Esophagus muscularis mucosa (tissue), 4 donors: ENCODE measurements around the gene LPCAT1. TPM values are rescaled to one million over a fixed set of nuclear protein-coding genes. Genes with fewer than 3 reads are reported as not detected.
A peak's percentile ranks its signal among the peaks of the same experiment; 100 is the strongest.

ENCODE experiments used
- DNase-seq: peaks from one replicate; pipeline ENCODE4 v3.0.0-alpha.2; 2017; ENCODE audit errors: extremely low spot score
- H3K27ac ChIP-seq, 4 donors: fragments of 200-600 bp; sonication (generic); replicated peaks in 1 of 4; 1 replicate in 3 of 4; 2 replicates in 1 of 4; pipeline ENCODE4 v1.5.1; 2016 to 2019; ENCODE audit warnings: mild to moderate bottlenecking in 1 of 4
- H3K27me3 ChIP-seq, 4 donors: fragments of 200-600 bp; sonication (generic); one replicate each; pipeline versions ENCODE4 v1.5.1 to v1.6.0; 2016 to 2019
- H3K36me3 ChIP-seq, 4 donors: fragments of 200-600 bp; sonication (generic); one replicate each; pipeline ENCODE4 v1.5.1; 2016 to 2019
- H3K4me1 ChIP-seq, 4 donors: fragments of 200-600 bp; sonication (generic); one replicate each; pipeline ENCODE4 v1.5.1; 2016 to 2019
- H3K4me3 ChIP-seq, 4 donors: fragments of 200-600 bp; sonication (generic); 1 replicate in 2 of 4; 2 replicates in 2 of 4; pipeline ENCODE4 v1.5.1; 2016 to 2019; ENCODE audit warnings: mild to moderate bottlenecking in 4 of 4, moderate library complexity in 1 of 4
- H3K9me3 ChIP-seq, 4 donors: fragments of 200-600 bp; sonication (generic); 1 replicate in 3 of 4; 2 replicates in 1 of 4; pipeline ENCODE4 v1.5.1; 2016 to 2019
- EP300 ChIP-seq: sonication (generic); formaldehyde crosslinking; IDR thresholded peaks from one replicate; pipeline ENCODE4 v1.6.1; 2017; ENCODE audit warnings: antibody characterized with exemption
- POLR2A ChIP-seq: fragments of 450-650 bp; IDR thresholded peaks from one replicate; pipeline ENCODE4 v1.6.1; 2017; ENCODE audit warnings: antibody characterized with exemption, moderate library complexity, mild to moderate bottlenecking, low read depth
- POLR2AphosphoS5 ChIP-seq, 2 donors: sonication (generic); formaldehyde crosslinking; IDR thresholded peaks; one replicate each; pipeline ENCODE4 v1.6.1; 2017; ENCODE audit warnings: antibody characterized with exemption in 2 of 2
- WGBS: methylation state at CpG from one replicate; pipeline ENCODE4 v1.1.5; 2018; 5-methylcytosine and 5-hydroxymethylcytosine counted together
- intact Hi-C: fragments of 100-400 bp; cut with DNase I; formaldehyde crosslinking; loops from one replicate; pipeline ENCODE4 v1.15.1; 2023
- total RNA-seq, 4 donors: library from RNA; depleted of rRNA; stranded (reverse); fragments of >200 nt; gene quantifications; one replicate each; pipeline versions ENCODE4 v1.1.0 to v1.2.1, GENCODE V29; 2016
- TF ChIP-seq, protein P1 (sequence below), 3 experiments: fragments of 200-600 bp in 2 of 3; fragments of 450-650 bp in 1 of 3; sonication (generic) in 2 of 3; IDR thresholded peaks; one replicate each; pipeline ENCODE4 v1.5.1; 2017 to 2019; ENCODE audit warnings: antibody characterized with exemption in 3 of 3, mild to moderate bottlenecking in 2 of 3, moderate library complexity in 1 of 3

LPCAT1 gene
- total RNA-seq, 4 donors from 2014 or later = 22.5 to 51.7 (median 35.0) TPM

DNA sequence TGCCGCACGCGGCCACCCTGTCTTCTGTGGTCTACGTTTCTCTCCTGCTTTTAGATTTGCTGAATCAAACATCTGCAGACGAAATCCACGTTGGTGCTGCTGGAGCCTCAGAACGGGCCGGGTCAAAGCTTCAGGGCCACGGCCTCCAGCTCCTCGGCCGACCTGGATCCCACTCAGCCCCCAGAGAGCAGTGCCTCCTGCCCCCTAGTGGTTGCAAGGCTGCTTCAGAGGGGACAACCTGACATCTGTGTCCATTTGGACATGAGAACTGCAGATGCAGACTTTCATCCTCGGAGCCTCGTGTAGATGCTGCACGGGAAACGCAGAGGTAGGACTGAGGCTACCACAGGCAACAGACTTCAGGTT is 55.5 kb downstream of the LPCAT1 start:
- no peak overlapping the region for H3K27ac ChIP-seq
- no peaks in the 10 kb centered on the region for H3K9me3 ChIP-seq
- TF ChIP-seq POLR2AphosphoS5 (IDR thresholded peaks at IDR 0.05) = no peak
- TF ChIP-seq, protein P1, sequence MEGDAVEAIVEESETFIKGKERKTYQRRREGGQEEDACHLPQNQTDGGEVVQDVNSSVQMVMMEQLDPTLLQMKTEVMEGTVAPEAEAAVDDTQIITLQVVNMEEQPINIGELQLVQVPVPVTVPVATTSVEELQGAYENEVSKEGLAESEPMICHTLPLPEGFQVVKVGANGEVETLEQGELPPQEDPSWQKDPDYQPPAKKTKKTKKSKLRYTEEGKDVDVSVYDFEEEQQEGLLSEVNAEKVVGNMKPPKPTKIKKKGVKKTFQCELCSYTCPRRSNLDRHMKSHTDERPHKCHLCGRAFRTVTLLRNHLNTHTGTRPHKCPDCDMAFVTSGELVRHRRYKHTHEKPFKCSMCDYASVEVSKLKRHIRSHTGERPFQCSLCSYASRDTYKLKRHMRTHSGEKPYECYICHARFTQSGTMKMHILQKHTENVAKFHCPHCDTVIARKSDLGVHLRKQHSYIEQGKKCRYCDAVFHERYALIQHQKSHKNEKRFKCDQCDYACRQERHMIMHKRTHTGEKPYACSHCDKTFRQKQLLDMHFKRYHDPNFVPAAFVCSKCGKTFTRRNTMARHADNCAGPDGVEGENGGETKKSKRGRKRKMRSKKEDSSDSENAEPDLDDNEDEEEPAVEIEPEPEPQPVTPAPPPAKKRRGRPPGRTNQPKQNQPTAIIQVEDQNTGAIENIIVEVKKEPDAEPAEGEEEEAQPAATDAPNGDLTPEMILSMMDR (IDR thresholded peaks at IDR 0.05) = peak in 1 of 3 experiments; percentile 42

DNA sequence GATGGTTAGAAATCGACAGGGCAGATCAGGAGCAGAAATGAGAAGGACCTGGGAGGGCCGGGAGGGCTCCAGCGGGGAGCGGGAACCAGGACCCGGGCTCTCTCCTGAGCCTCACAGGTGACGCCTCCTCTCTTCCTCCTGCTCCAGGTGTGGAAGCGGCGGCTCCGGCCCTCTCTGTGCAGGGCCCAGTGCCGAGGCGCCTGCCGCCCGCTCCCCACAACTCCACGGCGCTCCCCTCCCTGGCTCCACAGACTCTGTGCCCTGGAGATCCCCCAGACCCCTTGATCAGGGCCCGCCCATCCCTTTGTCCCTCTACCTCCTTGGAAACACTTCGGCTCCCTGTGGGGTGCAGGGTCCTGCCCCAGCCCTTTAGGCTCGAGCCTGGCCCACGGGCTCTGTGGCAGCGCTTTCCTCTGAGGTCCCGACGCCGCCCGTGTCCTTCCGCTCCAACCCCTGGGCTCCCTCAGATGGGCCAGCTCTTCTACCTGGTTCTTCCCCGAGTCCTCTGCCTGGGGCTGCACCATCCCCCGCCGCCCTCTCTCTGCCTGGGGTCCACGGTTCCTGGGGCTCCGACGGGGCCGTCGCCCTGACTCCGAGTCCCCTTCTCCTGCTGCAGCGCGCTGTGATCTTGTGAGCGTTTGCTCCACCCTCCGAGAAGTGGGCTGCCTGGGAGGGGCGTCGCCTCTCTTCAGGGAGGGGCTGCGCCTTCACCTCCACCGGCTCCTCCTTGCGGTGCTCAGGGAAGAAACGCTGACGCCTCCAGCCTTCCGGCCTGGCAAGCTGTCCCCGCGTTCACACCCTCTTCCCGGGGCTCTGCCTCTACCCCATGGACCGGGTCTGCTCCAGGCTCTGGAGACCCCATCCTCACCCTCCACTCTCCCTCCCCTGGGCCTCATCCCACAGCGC is 56.2 kb downstream of the LPCAT1 start:
- intact Hi-C loops = no loop called here
- Histone ChIP-seq H3K27me3 (no peaks in the 10 kb centered on the region), H3K4me1 (no peaks in the 10 kb centered on the region), H3K36me3 (peaks cover 20 to 88% (median 54%) of the 10 kb centered on the region in 4 donors), H3K9me3 (no peaks in the 10 kb centered on the region), H3K27ac (no peak overlapping the region), H3K4me3 (no peak overlapping the region)
- 94% methylated on average over 50 of the region's 51 CpGs for WGBS
- TF ChIP-seq EP300 (no peak), POLR2AphosphoS5 (IDR thresholded peaks at IDR 0.05) (no peak), POLR2A (no peak)
- TF ChIP-seq, protein P1 (IDR thresholded peaks at IDR 0.05) = no peak
- no peak for DNase-seq

More for the DNA sequence above, 55.5 kb downstream of the LPCAT1 start:
- Histone ChIP-seq H3K27me3 (no peaks in the 10 kb centered on the region), H3K4me3 (no peak overlapping the region), H3K36me3 (peaks cover 18 to 88% (median 53%) of the 10 kb centered on the region in 4 donors), H3K4me1 (no peaks in the 10 kb centered on the region)
- WGBS = 71% methylated on average over 12 of the region's 15 CpGs
- intact Hi-C loops = no loop called here
- DNase-seq = no peak

DNA sequence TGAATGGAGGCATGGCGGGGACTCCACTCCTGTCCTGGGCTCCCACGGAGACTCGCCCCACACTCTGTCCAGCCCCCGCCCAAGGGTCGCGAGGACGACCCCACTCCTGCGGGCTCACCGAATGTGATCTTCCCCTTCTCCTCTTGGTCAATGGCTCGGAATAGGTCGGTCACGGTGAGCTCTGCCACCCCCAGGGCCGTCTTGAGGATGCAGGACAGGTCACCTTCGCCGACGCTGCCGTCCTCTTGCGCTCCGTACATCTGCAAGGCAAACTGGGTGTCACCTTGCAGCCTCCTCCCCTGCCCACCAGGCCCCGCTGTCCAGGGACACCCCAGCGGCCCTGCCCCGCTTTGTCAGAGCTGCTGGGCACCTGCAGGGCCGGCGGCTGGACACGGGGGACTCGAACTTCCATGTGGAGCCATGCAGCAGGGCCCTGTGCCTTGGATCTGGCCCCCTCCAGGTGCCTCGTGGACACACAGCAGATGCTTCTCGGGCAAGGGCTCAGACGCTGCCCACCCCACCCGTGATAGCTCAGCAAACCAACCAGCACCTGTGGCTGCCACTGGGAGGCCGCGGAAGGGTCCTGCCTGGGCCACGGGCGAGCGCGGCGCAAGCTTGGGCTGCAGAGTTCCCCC is 57.0 kb downstream of the LPCAT1 start:
- intact Hi-C loops = no loop called here
- 94% methylated on average over 28 of the region's 37 CpGs for WGBS
- H3K27ac ChIP-seq = no peak overlapping the region
- no peak for DNase-seq
- H3K9me3 ChIP-seq = no peaks in the 10 kb centered on the region
- no peaks in the 10 kb centered on the region for H3K4me1 ChIP-seq
- no peaks in the 10 kb centered on the region for H3K27me3 ChIP-seq
- TF ChIP-seq, protein P1 (IDR thresholded peaks at IDR 0.05) = no peak
- no peak for TF ChIP-seq POLR2AphosphoS5 (IDR thresholded peaks at IDR 0.05)
- TF ChIP-seq POLR2A = no peak
- TF ChIP-seq EP300 = no peak
- no peak overlapping the region for H3K4me3 ChIP-seq
- peaks cover 26 to 88% (median 59%) of the 10 kb centered on the region in 4 donors for H3K36me3 ChIP-seq

DNA sequence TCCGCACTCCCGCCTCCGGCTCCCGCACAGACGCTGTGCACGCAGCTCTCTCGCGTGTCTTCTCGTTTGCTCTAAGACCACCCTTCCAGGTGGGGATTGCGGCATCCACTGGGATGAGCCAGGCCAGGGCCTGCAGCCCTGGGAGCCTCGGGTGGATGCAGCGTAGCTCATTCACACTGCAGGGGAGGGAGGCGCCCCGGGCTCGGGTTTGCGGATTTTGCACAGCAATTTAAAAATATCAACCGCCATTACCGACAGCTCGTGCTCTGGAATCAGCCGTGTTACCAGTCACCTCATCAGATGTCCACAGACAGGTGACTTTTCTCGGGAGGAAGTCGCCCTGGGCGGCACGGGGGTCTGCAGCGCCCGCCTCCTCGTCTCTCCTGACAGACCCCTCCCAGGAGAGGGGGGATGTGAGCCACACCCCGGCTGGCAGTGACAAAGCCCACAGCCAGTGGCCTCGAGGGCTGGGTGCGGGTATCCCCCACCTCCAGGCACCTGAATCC is 57.7 kb downstream of the LPCAT1 start:
- DNase-seq = no peak
- peaks cover 32 to 91% (median 62%) of the 10 kb centered on the region in 4 donors for H3K36me3 ChIP-seq
- H3K9me3 ChIP-seq = no peaks in the 10 kb centered on the region
- H3K4me1 ChIP-seq = no peaks in the 10 kb centered on the region
- TF ChIP-seq POLR2A = no peak
- no peak for TF ChIP-seq POLR2AphosphoS5 (IDR thresholded peaks at IDR 0.05)
- no peak for TF ChIP-seq EP300
- TF ChIP-seq, protein P1 (IDR thresholded peaks at IDR 0.05) = no peak
- no peaks in the 10 kb centered on the region for H3K27me3 ChIP-seq
- H3K4me3 ChIP-seq = no peak overlapping the region
- no peak overlapping the region for H3K27ac ChIP-seq
- intact Hi-C loops = no loop called here
- 97% methylated on average over 22 of the region's 30 CpGs for WGBS
